ENCODE results near the gene DHRS9. TPM values are rescaled to one million over a fixed set of nuclear protein-coding genes. Genes with fewer than 3 reads are reported as not detected.

The DHRS9 gene
- total and polyA plus RNA-seq, 9 of the 15 experiments (the other 6 are each of a cell fraction or from before 2014, with no cell fraction given), result 0.27 to 1.7 (median 0.69) TPM

GRCh38 chr2:169038338-169038757 lies 31.0 kb upstream of the DHRS9 start (continued):
- TF ChIP-seq CHAMP1 (IDR thresholded peaks at IDR 0.05) (no peak), ZBTB8A (IDR thresholded peaks at IDR 0.05; ENCODE audit: partially characterized antibody) (no peak), KDM1A (IDR thresholded peaks at IDR 0.05) (peak; percentile 88 to 89), XRCC5 (IDR thresholded peaks at IDR 0.05; ENCODE audit: low read depth, low read length) (no peak), ZBTB2 (IDR thresholded peaks at IDR 0.05) (no peak), ID3 (CRISPR knock-in tag; IDR thresholded peaks at IDR 0.05) (no peak), ID3 (tag; IDR thresholded peaks at IDR 0.05) (no peak), STAT6 (CRISPR knock-in tag; IDR thresholded peaks at IDR 0.05) (no peak), GABPB1 (CRISPR knock-in tag; IDR thresholded peaks at IDR 0.05) (no peak), ZNF124 (CRISPR knock-in tag; IDR thresholded peaks at IDR 0.05) (no peak), TAF1 (IDR thresholded peaks at IDR 0.05; ENCODE audit: control insufficient read depth, extremely low read depth, insufficient read depth, low read length, severe bottlenecking) (no peak), SMARCA4 (IDR thresholded peaks at IDR 0.05) (peak; percentile 79), E2F8 (IDR thresholded peaks at IDR 0.05; ENCODE audit: low read depth, partially characterized antibody) (no peak), CHD2 (IDR thresholded peaks at IDR 0.05; ENCODE audit: low read depth, low read length) (no peak), ZC3H11A (IDR thresholded peaks at IDR 0.05; ENCODE audit: low read depth, low read length) (no peak), ETV1 (tag; conservative IDR thresholded peaks at IDR 0.05; ENCODE audit: low read depth) (no peak), CAMTA2 (CRISPR knock-in tag; conservative IDR thresholded peaks at IDR 0.05) (no peak), HMGN3 (IDR thresholded peaks at IDR 0.05; ENCODE audit: borderline replicate concordance, extremely low read depth, insufficient read length, low read depth, low read length) (no peak), EP400 (IDR thresholded peaks at IDR 0.05) (0 out of 2 replicates have a peak, but pooled peaks have one; percentile 18)
